CD1c-positive myeloid dendritic cell (primary cell): ENCODE data around the gene KRTAP22-2.

Experiments used
- DNase-seq: peaks from one replicate; pipeline ENCODE4 v3.0.0-alpha.2; 2016; ENCODE audit errors: extremely low spot score

KRTAP22-2 gene

GRCh38 chr21:30563072-30563471 lies 27.1 kb downstream of the KRTAP22-2 start:
- DNase-seq, result no peak

- DNase-seq, result no peak
Observed at GRCh38 chr21:30561957-30562356, 28.2 kb downstream of the KRTAP22-2 start.

DNA sequence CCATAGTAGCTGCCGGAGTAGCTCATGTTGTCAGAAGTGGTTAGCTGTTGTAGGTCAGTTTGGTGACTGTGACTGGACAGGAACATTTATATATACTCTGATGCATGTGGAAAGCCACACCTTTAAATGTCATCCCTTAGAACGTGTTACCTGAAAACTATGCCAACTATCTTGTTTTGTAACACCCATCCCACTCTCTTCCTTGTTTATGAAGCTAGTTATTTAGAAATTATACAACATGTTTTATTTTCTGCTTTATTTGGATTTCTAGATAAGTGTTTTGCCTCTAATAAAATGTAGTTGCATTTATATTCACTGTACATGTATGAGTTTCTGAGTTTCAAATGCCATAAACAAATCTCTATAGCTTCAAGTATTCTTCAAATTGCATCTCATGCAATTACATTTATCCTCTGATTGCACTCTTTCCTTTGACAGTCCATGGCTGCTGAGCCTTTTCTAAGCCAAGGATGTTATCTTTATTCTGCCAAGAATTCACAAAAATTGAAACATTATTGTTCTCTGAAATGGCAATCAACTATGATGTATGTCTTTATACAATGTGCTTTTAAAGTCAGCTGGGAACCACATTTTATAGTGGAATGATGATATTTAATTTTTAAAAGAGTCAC lies 28.8 kb downstream of the KRTAP22-2 start, which contains the start of gene KRTAP19-7:
Gene KRTAP19-7 (minus strand): TSS at position 51 of the 632 bp plus-strand sequence. CDS start 25 bp downstream, at position 26.
- no peak for DNase-seq

DNA sequence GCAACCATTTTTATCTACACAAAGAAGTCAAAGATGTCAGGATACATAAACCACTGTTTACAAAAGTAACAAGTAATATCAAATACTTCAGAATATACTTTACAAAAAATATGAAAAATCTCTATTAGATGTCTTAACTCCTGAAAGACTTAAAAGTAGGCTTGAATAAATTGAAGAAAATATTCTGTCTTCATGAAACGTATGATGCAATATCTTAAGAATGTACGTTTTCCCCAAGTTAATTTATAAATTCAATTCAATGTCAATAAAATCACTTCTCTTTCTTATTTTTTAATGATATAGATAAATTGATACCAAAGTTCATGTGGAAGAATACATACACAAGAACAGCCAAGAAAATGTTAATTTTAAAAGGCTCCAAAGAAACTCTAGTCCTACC lies 35.1 kb downstream of the KRTAP22-2 start:
- no peak for DNase-seq

GRCh38 chr21:30552782-30553181 lies 37.4 kb downstream of the KRTAP22-2 start:
- no peak for DNase-seq

- no peak for DNase-seq
Observed at GRCh38 chr21:30541764-30542163, 48.4 kb downstream of the KRTAP22-2 start, which contains the start of gene KRTAP19-6. TSS of gene KRTAP19-6 (minus strand) at chr21:30541864. CDS start at chr21:30541833, 31 bp downstream.
